H1 (cell line): Measurements from ENCODE around the gene KCNC3. TPM values are rescaled to one million over a fixed set of nuclear protein-coding genes. Genes with fewer than 3 reads are reported as not detected.
A peak's percentile ranks its signal among the peaks of the same experiment; 100 is the strongest.

Experiments
- SAP30 ChIP-seq: fragments of 300-600 bp; sonication (generic); IDR thresholded peaks from 2 replicates; pipeline ENCODE4 v1.7.1; 2012; ENCODE audit warnings: low read length, moderate library complexity, mild to moderate bottlenecking, inconsistent platforms; ENCODE audit not compliant: insufficient read depth, insufficient replicate concordance
- polyA plus RNA-seq, 7 experiments: library from polyadenylated mRNA; depleted of rRNA in 3 of 7; stranded (reverse) in 5 of 7; unstranded in 2 of 7; fragments of >200 nt in 5 of 7; fragments of 200-250 nt in 2 of 7; gene quantifications; 1 replicate in 5 of 7; 2 replicates in 1 of 7; 4 replicates in 1 of 7; pipeline versions ENCODE4 v1.2.1 to v1.2.3, GENCODE V29; 2011 to 2013; ENCODE audit warnings: missing spikeins in 2 of 7, mixed read lengths in 2 of 7
- total RNA-seq: library from RNA; stranded (reverse); fragmentation: NEBNext Ultra II Directional; extraction: Animal tissue kit (Norgen Biotek cat#: 25700); gene quantifications from 2 replicates; pipeline ENCODE4 v1.2.1, GENCODE V29; 2021

The KCNC3 gene
- total and polyA plus RNA-seq, 2 of the 8 experiments (the other 6 are each of a cell fraction or from before 2014, with no cell fraction given), result 3.9 to 7.2 TPM

DNA sequence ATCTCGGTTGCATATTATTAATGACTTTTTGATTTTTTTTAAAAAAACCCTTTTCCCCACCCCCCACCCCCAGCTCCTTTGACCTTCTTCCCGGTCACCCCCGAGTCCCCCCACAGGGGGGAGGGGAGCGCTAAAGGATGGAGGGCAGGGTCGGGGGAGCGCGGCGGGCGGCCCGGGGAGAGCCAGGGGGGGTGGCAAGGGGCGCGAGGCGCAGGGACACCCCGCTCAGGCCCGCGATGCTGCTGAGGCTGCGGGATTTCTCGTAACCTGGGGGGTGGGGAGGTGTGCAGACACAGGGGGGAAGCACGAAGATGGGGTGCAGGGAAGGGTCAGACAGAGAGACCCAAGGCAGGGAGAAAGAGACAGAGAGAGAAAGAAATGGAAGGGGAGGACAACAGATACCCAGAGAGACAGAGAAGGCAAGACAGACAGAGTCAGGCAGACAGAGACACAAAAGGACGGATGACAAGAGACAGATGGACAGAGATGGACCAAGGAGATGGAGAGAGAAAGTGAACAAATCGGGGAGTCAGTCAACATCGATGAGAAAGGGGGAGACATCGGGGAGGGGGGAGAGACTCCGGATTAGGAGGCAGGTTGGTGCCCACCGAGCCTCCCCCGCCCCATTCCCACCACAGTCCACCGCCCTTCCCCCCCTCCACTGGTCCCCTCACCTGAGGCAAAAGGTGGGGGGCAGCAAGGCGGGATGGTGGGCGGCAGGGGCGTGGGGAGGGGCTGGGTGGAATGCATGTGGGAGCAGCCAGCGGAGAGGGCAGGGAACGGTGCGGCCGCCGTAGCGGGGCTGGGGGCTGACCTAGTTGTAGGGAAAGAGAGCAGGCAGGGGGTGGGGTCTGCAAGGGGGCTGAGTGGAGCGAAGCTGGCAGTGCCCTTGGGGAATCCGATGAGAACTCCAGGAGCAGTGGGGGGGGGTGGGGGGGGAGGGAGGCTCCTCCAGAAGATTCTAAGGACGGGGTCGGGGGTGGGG, 14.2 kb downstream of the KCNC3 start (continued):
- TF ChIP-seq SAP30, result peak; percentile 60
